Measurements from ENCODE around the gene ILK. TPM values are rescaled to one million over a fixed set of nuclear protein-coding genes. Genes with fewer than 3 reads are reported as not detected.

The ILK gene
- total RNA-seq, 1 donor from 2014 or later: 183 TPM

DNA sequence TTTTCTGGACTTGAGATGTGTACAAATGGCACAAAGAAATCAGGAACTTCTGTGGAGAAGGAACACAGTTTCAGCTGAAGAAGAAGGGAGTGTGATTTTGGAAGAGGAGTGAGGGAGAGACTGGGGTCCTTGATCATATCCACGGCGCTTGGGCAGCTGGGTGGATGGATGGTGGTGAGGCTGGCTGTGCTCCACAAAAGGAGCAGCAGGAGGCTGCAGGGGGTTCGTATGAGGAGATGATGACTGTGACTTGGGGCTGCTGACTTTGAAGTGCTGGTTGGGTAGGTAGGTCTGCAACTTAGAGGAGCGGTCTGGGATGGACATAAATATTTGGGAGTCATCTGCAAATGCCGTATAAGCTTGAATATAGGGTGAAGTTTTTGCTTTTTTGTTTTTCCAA lies 53.4 kb downstream of the ILK start:
- no peak for DNase-seq (ENCODE audit: low read depth)

DNA sequence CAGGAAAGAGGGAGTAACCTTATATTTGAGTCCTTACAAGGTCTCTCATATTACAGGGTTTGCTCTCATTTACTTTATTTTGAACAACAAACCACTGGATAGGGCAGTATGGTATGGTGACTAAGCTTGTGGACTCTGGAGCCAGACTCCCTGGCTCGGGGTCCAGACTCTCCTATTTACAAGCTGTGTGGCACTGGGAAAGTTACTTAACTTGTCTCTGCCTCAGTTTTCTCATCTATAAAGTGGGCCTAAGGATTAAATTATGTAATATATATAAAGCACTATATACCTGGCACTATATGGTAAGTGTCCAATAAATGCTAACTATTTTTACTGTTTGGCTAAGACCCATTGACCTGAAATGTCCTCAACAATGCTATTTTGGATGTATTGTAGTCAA lies 53.8 kb downstream of the ILK start:
- DNase-seq (ENCODE audit: low read depth): no peak

DNA sequence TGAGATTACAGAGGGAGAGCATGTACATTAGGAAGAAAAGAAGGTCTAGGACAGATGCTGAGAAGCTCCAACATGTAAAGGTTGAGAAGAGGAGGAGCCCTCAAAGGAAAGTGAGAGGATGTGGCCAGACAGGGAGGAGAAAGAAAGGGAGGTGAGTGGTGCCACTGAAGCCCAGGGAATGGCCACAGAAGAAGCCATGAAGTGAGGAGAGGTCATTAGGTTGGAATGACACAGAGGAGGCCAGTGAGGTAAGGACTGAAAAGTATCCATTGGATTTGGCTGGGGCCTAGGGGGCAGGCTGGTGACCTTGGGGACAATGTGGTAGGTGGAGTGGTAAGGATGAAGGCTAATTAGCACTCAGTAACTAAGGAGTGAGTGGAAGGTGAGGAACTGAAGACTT lies 55.1 kb downstream of the ILK start:
- DNase-seq (ENCODE audit: low read depth): no peak

Other genes starting within 250 kb of the ILK start
- 8.0 and 38.8 TPM in 2 replicates for gene SMPD1, start 213.3 kb upstream of the ILK start, total RNA-seq
- gene APBB1, start 184.7 kb upstream of the ILK start, total RNA-seq: 16.7 and 50.4 TPM in 2 replicates
- gene HPX, start 162.8 kb upstream of the ILK start, total RNA-seq: 0.20 TPM in 1 of 2 replicates, not detected in the other
- 5.6 and 16.5 TPM in 2 replicates for gene TRIM3, start 129.8 kb upstream of the ILK start, total RNA-seq
- gene ARFIP2, start 122.4 kb upstream of the ILK start, total RNA-seq: 64.5 and 78.0 TPM in 2 replicates
- gene TIMM10B, start 122.3 kb upstream of the ILK start, total RNA-seq: 34.7 and 38.7 TPM in 2 replicates
- 0.69 and 2.5 TPM in 2 replicates for gene DNHD1, start 106.5 kb upstream of the ILK start, total RNA-seq
- 6.4 and 22.6 TPM in 2 replicates for gene RRP8, start 158 bp upstream of the ILK start, total RNA-seq
- gene TAF10, start 8.4 kb downstream of the ILK start, total RNA-seq: 36.1 and 36.9 TPM in 2 replicates
- gene TPP1, start 15.6 kb downstream of the ILK start, total RNA-seq: 16.1 and 107 TPM in 2 replicates
- gene DCHS1, start 52.0 kb downstream of the ILK start, total RNA-seq: under 0.01 and 1.3 TPM in 2 replicates
- 27.2 and 49.8 TPM in 2 replicates for gene MRPL17, start 79.6 kb downstream of the ILK start, total RNA-seq
- 0.25 and 0.35 TPM in 2 replicates for gene OR2AG2, start 168.2 kb downstream of the ILK start, total RNA-seq
- gene OR2AG1, start 179.2 kb downstream of the ILK start, total RNA-seq: not detected in 2 replicates
- 0.50 TPM in 1 of 2 replicates, not detected in the other for gene OR6A2, start 195.9 kb downstream of the ILK start, total RNA-seq
- gene OR10A5, start 241.9 kb downstream of the ILK start, total RNA-seq: not detected in 2 replicates

All from renal cortical epithelial cell (primary cell).